Measurements from ENCODE around the gene IL33. TPM values are rescaled to one million over a fixed set of nuclear protein-coding genes. Genes with fewer than 3 reads are reported as not detected.

IL33 gene
- total RNA-seq, 1 experiment from 2014 or later, result 0.07 TPM

GRCh38 chr9:6271508-6272228 is 56.1 kb downstream of the IL33 start:
- Mint-ChIP-seq H3K9me3 (no peaks in the 10 kb centered on the region), H3K4me1 (no peaks in the 10 kb centered on the region), H3K27ac (no peak overlapping the region), H3K36me3 (no peaks in the 10 kb centered on the region), H3K27me3 (ENCODE audit: low read depth) (no peaks in the 10 kb centered on the region), H3K4me3 (no peak overlapping the region)
- TF ChIP-seq ZNF138 (CRISPR knock-in tag; conservative IDR thresholded peaks at IDR 0.05) (no peak), CREM (CRISPR knock-in tag; IDR thresholded peaks at IDR 0.05) (no peak), MAX (CRISPR knock-in tag; IDR thresholded peaks at IDR 0.05) (no peak), RORB (CRISPR knock-in tag; IDR thresholded peaks at IDR 0.05) (no peak), SMAD4 (CRISPR knock-in tag; IDR thresholded peaks at IDR 0.05) (no peak), TEAD1 (CRISPR knock-in tag; IDR thresholded peaks at IDR 0.05) (no peak), MLX (CRISPR knock-in tag; IDR thresholded peaks at IDR 0.05) (no peak), PREB (CRISPR knock-in tag; IDR thresholded peaks at IDR 0.05; ENCODE audit: borderline replicate concordance) (no peak), NFE2L1 (CRISPR knock-in tag; IDR thresholded peaks at IDR 0.05) (no peak), USF2 (CRISPR knock-in tag; IDR thresholded peaks at IDR 0.05) (no peak), ZNF219 (CRISPR knock-in tag; IDR thresholded peaks at IDR 0.05; ENCODE audit: borderline replicate concordance) (no peak), ERG (CRISPR knock-in tag; IDR thresholded peaks at IDR 0.05) (no peak), FOXJ3 (CRISPR knock-in tag; IDR thresholded peaks at IDR 0.05; ENCODE audit: borderline replicate concordance) (no peak), NFATC4 (CRISPR knock-in tag; IDR thresholded peaks at IDR 0.05) (no peak), ZNF512 (CRISPR knock-in tag; IDR thresholded peaks at IDR 0.05; ENCODE audit: borderline replicate concordance) (no peak), ZNF532 (CRISPR knock-in tag; IDR thresholded peaks at IDR 0.05; ENCODE audit: borderline replicate concordance) (no peak), STAT6 (CRISPR knock-in tag; conservative IDR thresholded peaks at IDR 0.05; ENCODE audit: low read depth) (no peak), PRRX2 (CRISPR knock-in tag; IDR thresholded peaks at IDR 0.05) (no peak)
- DNase-seq (ENCODE audit: low spot score), result no peak
- no peak for ATAC-seq
- POLR2A ChIA-PET, result no interaction called here
- CTCF ChIA-PET, result no interaction called here

Data from WTC11 (cell line).